HepG2 (cell line): ENCODE data around the gene ATP10A. TPM values are rescaled to one million over a fixed set of nuclear protein-coding genes. Genes with fewer than 3 reads are reported as not detected.

ENCODE experiments used
- ATAC-seq: fragments of 200-7000 bp; cut with Tn5 transposase; 3 replicates; pipeline ENCODE4 v1.9.1; 2020; ENCODE audit warnings: mild to moderate bottlenecking, moderate library complexity
- BruUV-seq: library from RNA; stranded (reverse); fragments of 400-500 nt; replicated peaks from 2 replicates; lab custom pipeline; 2021; lab: Mats Ljungman, UMichigan
- CTCF ChIA-PET: fragments of 300-600 bp; formaldehyde crosslinking; extraction: SDS; loops from one replicate; lab custom pipeline; 2021; ENCODE audit warnings: low total read pairs, inconsistent platforms, low intra/inter-chr PET ratio; lab: Yijun Ruan, JAX
- POLR2A ChIA-PET: fragments of 350-600 bp; sonication (Branson Sonifier 250); formaldehyde crosslinking; loops from one replicate; lab custom pipeline; 2020; ENCODE audit warnings: antibody characterized with exemption, inconsistent platforms; lab: Yijun Ruan, JAX
- DNase-seq: peaks from one replicate; pipeline ENCODE4 v3.0.0-alpha.2; 2015; ENCODE audit warnings: low spot score
- FAIRE-seq: peaks from 3 replicates; lab custom pipeline; 2011; peaks lifted over from hg19 to GRCh38; lab: Jason Lieb, UNC
- H2AFZ ChIP-seq: one replicate; pipeline ENCODE4 v1.6.1; 2011; ENCODE audit warnings: low read length, inconsistent platforms
- H3K27ac ChIP-seq: fragments of 300-600 bp; 3 replicates; pipeline ENCODE4 v1.8.0; 2011; ENCODE audit warnings: mixed run types, mild to moderate bottlenecking, mixed read lengths, low read length, inconsistent platforms; ENCODE audit not compliant: insufficient read depth; ENCODE audit errors: extremely low read length
- H3K27me3 ChIP-seq, 2 experiments: fragments of 200-600 bp in 1 of 2; 2 replicates in 1 of 2; 3 replicates in 1 of 2; pipeline versions ENCODE4 v1.6.0 to v1.8.0; 2011; ENCODE audit warnings: low read length in 2 of 2, mild to moderate bottlenecking in 2 of 2, moderate library complexity in 2 of 2, inconsistent platforms in 1 of 2; ENCODE audit not compliant: insufficient read depth in 2 of 2, control insufficient read depth in 1 of 2
- H3K36me3 ChIP-seq, 2 experiments: fragments of 200-600 bp in 1 of 2; replicated peaks in 1 of 2; 2 replicates in 1 of 2; 3 replicates in 1 of 2; pipeline versions ENCODE4 v1.5.1 to v1.8.0; 2011; ENCODE audit warnings: low read length in 2 of 2, inconsistent platforms in 1 of 2; ENCODE audit not compliant: insufficient read depth in 2 of 2, control insufficient read depth in 1 of 2
- H3K4me1 ChIP-seq: 2 replicates; pipeline ENCODE4 v1.5.1; 2012; ENCODE audit warnings: low read length, inconsistent platforms; ENCODE audit not compliant: insufficient read depth
- H3K4me2 ChIP-seq: 2 replicates; pipeline ENCODE4 v1.6.0; 2011; ENCODE audit warnings: low read depth, low read length, inconsistent platforms
- H3K4me3 ChIP-seq, 3 experiments: fragments of 200-600 bp in 1 of 3; sonication (generic), shearing (Covaris generic) in 1 of 3; replicated peaks in 1 of 3; 2 replicates each; pipeline ENCODE4 v1.5.1; 2011 to 2016; ENCODE audit warnings: low read length in 3 of 3, inconsistent platforms in 2 of 3, low read depth in 2 of 3, mild to moderate bottlenecking in 2 of 3, control low read depth in 1 of 3, mixed read lengths in 1 of 3; ENCODE audit not compliant: insufficient read depth in 1 of 3
- H3K79me2 ChIP-seq: one replicate; pipeline ENCODE4 v1.6.1; 2011; ENCODE audit warnings: low read length, inconsistent platforms; ENCODE audit not compliant: insufficient read depth
- H3K9ac ChIP-seq: 2 replicates; pipeline ENCODE4 v1.6.0; 2011; ENCODE audit warnings: mild to moderate bottlenecking, low read depth, low read length, inconsistent platforms; ENCODE audit not compliant: insufficient read depth
- H3K9me3 ChIP-seq: 2 replicates; pipeline ENCODE4 v1.5.1; 2012; ENCODE audit warnings: mild to moderate bottlenecking, low read length
- H4K20me1 ChIP-seq: 2 replicates; pipeline ENCODE4 v1.6.0; 2011; ENCODE audit warnings: inconsistent platforms, mild to moderate bottlenecking, low read length, moderate library complexity; ENCODE audit not compliant: insufficient read depth
- CEBPB ChIP-seq: IDR thresholded peaks from 2 replicates; pipeline ENCODE4 v1.6.1; 2011; ENCODE audit warnings: low read depth, low read length, improper control_type of control experiment, borderline replicate concordance
- ELF1 ChIP-seq: sonication (generic); formaldehyde crosslinking; IDR thresholded peaks from 2 replicates; pipeline ENCODE4 v1.4.0; 2020; ENCODE audit warnings: missing genetic modification reagents
- SIX1 ChIP-seq: sonication (generic); formaldehyde crosslinking; IDR thresholded peaks from 2 replicates; pipeline ENCODE4 v1.4.0; 2020; ENCODE audit warnings: missing genetic modification reagents, borderline replicate concordance
- YEATS4 ChIP-seq: sonication (generic); formaldehyde crosslinking; IDR thresholded peaks from 2 replicates; pipeline ENCODE4 v1.4.0; 2020; ENCODE audit warnings: missing genetic modification reagents, borderline replicate concordance
- ZNF547 ChIP-seq: sonication (generic); formaldehyde crosslinking; IDR thresholded peaks from 2 replicates; pipeline ENCODE4 v1.5.1; 2020; ENCODE audit warnings: mild to moderate bottlenecking, missing genetic modification reagents
- WGBS: methylation state at CpG from one replicate; pipeline ENCODE4 v1.1.6; 2017; ENCODE audit warnings: low lambda C conversion rate; 5-methylcytosine and 5-hydroxymethylcytosine counted together
- in situ Hi-C: cut with HindIII; loops from 2 replicates; pipeline ENCODE4 v1.10.0; 2017; ENCODE audit warnings: low pct_unique_long_range_greater_than_20kb; ENCODE audit not compliant: extremely low pct_ligation_motif_present
- intact Hi-C: fragments of 100-400 bp; cut with micrococcal nuclease; formaldehyde crosslinking; loops from one replicate; pipeline ENCODE4 v1.10.0; 2022; ENCODE audit not compliant: unreplicated experiment
- polyA plus RNA-seq, 8 experiments: library from polyadenylated mRNA; depleted of rRNA in 3 of 8; stranded (reverse) in 7 of 8; unstranded in 1 of 8; fragments of >200 nt; fragmentation: Illumina TruSeq in 4 of 8; extraction: Trizol in 4 of 8; gene quantifications; 2 replicates each; pipeline versions ENCODE4 v1.2.1 to v1.2.3, GENCODE V29; 2011 to 2016; ENCODE audit warnings: low read depth in 4 of 8, missing spikeins in 1 of 8, mixed read lengths in 1 of 8; ENCODE audit not compliant: insufficient read depth in 1 of 8
- total RNA-seq, 5 experiments: library from RNA; depleted of rRNA; stranded (reverse); fragments of >200 nt; fragmentation: Illumina TruSeq; extraction: Trizol; gene quantifications; 2 replicates each; pipeline ENCODE4 v1.2.3, GENCODE V29; 2016; ENCODE audit warnings: low read depth in 1 of 5
- TF ChIP-seq, protein P1 (sequence below), 2 experiments: sonication (generic) in 1 of 2; formaldehyde crosslinking in 1 of 2; IDR thresholded peaks; 2 replicates each; pipeline versions ENCODE4 v1.4.0 to v1.6.1; 2018 to 2020; ENCODE audit warnings: missing genetic modification reagents in 2 of 2, borderline replicate concordance in 1 of 2, low read depth in 1 of 2, mild to moderate bottlenecking in 1 of 2, missing biosample characterization in 1 of 2

ATP10A gene
- total and polyA plus RNA-seq, 2 of the 13 experiments (the other 11 are each of a cell fraction or from before 2014, with no cell fraction given): 0.58 to 4.2 TPM

DNA sequence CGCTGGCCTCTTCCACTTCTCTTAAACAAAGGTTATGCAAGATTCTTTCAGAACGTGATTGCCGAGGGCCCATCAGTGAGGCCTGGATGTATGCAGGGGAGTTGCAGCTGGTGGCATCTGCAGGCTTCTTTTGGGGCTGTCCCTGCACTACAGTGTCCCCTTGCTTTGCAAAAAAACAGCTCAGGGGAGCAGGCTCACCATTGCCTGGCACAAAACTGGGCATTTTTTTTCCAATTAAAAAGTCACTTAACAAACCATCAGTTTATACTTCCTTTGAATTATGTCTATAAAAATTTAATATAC, 148.6 kb downstream of the ATP10A start (continued):
- no peak for TF ChIP-seq SIX1 (CRISPR knock-in tag)

- H3K4me2 ChIP-seq: no peak overlapping the region
- in situ Hi-C loops: loop anchor here (10.0 kb wide), 1 partner anchor 199 kb away; no protein-coding TSS in a partner anchor
- no peak overlapping the region for H3K4me3 ChIP-seq
- intact Hi-C loops: no loop called here
- H3K27ac ChIP-seq: no peak overlapping the region
- no peak overlapping the region for H2AFZ ChIP-seq
- ChIA-PET CTCF (no interaction called here), POLR2A (no interaction called here)
- no peak for FAIRE-seq
- no peaks in the 10 kb centered on the region for H4K20me1 ChIP-seq
- H3K9me3 ChIP-seq: no peaks in the 10 kb centered on the region
- TF ChIP-seq CEBPB (peak; percentile 53), ELF1 (CRISPR knock-in tag) (no peak)
- no peaks in the 10 kb centered on the region for H3K36me3 ChIP-seq
- peaks cover 0 to 3% of the 10 kb centered on the region in 2 experiments; a peak in 1 of 5 replicates for H3K27me3 ChIP-seq
- no peak for DNase-seq
- WGBS: 41% methylated on average over 7 of the region's 35 CpGs
- no peak overlapping the region for H3K9ac ChIP-seq
- no peak for ATAC-seq
- BruUV-seq: no TSS peak
- no peaks in the 10 kb centered on the region for H3K79me2 ChIP-seq
- no peaks in the 10 kb centered on the region for H3K4me1 ChIP-seq
Observed at GRCh38 chr15:25713736-25714537, 149.2 kb downstream of the ATP10A start.

DNA sequence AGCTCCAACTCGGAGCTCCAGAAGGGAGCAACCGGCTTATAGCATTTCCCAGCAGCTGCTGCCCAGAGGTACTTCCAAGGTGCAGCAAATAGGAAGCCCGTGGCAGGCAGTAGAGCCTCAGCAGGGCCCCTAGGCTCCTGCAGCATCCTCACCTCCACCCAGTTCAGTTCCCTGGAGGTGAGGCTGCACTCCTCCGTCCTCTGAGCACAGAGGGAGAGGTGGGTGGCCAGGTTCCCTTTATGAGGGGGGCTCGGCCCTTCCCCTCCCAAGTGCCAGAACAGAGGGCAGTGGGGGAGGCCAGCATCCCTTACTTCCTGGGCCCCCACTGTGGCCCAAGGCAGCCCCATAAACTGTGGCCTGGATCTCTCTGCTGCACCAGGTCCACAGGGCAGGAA, 150.2 kb downstream of the ATP10A start:
- ATAC-seq (no peak), FAIRE-seq (no peak), DNase-seq (no peak)
- H4K20me1 ChIP-seq: no peaks in the 10 kb centered on the region
- no peak overlapping the region for H3K9ac ChIP-seq
- no peaks in the 10 kb centered on the region for H3K36me3 ChIP-seq
- ChIA-PET CTCF (no interaction called here), POLR2A (no interaction called here)
- in situ Hi-C loops: loop anchor here (10.0 kb wide), 1 partner anchor 198 kb away; no protein-coding TSS in a partner anchor
- no peak overlapping the region for H2AFZ ChIP-seq
- no peaks in the 10 kb centered on the region for H3K79me2 ChIP-seq
- H3K9me3 ChIP-seq: no peaks in the 10 kb centered on the region
- no peak overlapping the region for H3K4me3 ChIP-seq
- H3K27me3 ChIP-seq: peaks cover 0 to 3% of the 10 kb centered on the region in 2 experiments; a peak in 1 of 5 replicates
- H3K4me1 ChIP-seq: no peaks in the 10 kb centered on the region
- no TSS peak for BruUV-seq
- WGBS: 30% methylated on average over 3 of the region's 5 CpGs
- H3K4me2 ChIP-seq: no peak overlapping the region
- intact Hi-C loops: no loop called here
- no peak overlapping the region for H3K27ac ChIP-seq
- TF ChIP-seq, protein P1, sequence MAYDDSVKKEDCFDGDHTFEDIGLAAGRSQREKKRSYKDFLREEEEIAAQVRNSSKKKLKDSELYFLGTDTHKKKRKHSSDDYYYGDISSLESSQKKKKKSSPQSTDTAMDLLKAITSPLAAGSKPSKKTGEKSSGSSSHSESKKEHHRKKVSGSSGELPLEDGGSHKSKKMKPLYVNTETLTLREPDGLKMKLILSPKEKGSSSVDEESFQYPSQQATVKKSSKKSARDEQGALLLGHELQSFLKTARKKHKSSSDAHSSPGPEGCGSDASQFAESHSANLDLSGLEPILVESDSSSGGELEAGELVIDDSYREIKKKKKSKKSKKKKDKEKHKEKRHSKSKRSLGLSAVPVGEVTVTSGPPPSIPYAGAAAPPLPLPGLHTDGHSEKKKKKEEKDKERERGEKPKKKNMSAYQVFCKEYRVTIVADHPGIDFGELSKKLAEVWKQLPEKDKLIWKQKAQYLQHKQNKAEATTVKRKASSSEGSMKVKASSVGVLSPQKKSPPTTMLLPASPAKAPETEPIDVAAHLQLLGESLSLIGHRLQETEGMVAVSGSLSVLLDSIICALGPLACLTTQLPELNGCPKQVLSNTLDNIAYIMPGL (CRISPR knock-in tag; IDR thresholded peaks at IDR 0.05; ENCODE audit: borderline replicate concordance in 1 of 2, low read depth in 1 of 2): no peak
- TF ChIP-seq YEATS4 (CRISPR knock-in tag) (no peak), ZNF547 (CRISPR knock-in tag) (no peak)
